ENCODE results near the gene LGALS1. TPM values are rescaled to one million over a fixed set of nuclear protein-coding genes. Genes with fewer than 3 reads are reported as not detected.

The LGALS1 gene
- total and polyA plus RNA-seq, 12 donors: 190 to 4,628 (median 918) TPM

DNA sequence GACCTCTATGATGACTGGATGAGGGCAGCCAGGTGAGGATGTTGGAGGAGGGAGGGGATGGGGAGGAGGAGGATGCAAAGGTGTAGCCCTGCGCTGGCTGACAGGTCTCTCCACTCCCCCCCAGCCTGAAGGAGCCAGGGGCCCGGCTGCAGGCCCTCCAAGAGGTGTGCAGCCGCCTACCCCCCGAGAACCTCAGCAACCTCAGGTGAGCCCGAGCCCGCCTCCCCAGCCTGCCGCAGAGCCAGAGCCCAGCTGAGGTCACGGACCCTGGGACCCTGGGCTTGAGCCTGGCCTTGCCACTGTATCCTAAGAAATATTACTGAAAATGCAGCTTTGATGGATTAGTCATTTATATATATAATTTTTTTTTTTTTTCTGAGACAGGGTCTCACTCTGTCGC is 28.1 kb upstream of the LGALS1 start:
- 61 to 86% (median 82%) methylated on average over 4 to 9 of the region's 9 CpGs for WGBS, 4 donors
- TF ChIP-seq, protein P1, sequence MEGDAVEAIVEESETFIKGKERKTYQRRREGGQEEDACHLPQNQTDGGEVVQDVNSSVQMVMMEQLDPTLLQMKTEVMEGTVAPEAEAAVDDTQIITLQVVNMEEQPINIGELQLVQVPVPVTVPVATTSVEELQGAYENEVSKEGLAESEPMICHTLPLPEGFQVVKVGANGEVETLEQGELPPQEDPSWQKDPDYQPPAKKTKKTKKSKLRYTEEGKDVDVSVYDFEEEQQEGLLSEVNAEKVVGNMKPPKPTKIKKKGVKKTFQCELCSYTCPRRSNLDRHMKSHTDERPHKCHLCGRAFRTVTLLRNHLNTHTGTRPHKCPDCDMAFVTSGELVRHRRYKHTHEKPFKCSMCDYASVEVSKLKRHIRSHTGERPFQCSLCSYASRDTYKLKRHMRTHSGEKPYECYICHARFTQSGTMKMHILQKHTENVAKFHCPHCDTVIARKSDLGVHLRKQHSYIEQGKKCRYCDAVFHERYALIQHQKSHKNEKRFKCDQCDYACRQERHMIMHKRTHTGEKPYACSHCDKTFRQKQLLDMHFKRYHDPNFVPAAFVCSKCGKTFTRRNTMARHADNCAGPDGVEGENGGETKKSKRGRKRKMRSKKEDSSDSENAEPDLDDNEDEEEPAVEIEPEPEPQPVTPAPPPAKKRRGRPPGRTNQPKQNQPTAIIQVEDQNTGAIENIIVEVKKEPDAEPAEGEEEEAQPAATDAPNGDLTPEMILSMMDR (IDR thresholded peaks at IDR 0.05): no peak
- no peak for TF ChIP-seq POLR2A (IDR thresholded peaks at IDR 0.05)
- peak in 1 of 7 donors; percentile 26 for DNase-seq
- Histone ChIP-seq H3K9me3 (replicated peaks in 1 of 3) (no peaks in the 10 kb centered on the region), H3K27me3 (no peaks in the 10 kb centered on the region), H3K4me1 (replicated peaks in 1 of 2) (peaks cover 0 to 24% of the 10 kb centered on the region in 2 donors), H3K27ac (peak overlapping the region in 3 of 5 donors; percentile 59 to 94 (median 90)), H3K4me3 (no peak overlapping the region), H3K36me3 (replicated peaks in 1 of 2) (peaks cover 0 to 17% of the 10 kb centered on the region in 2 donors)
- intact Hi-C loops (cut with DNase I): loop anchor here in 1 of 2 donors (10.0 kb wide), 1 partner anchor 147 kb away; no protein-coding TSS in a partner anchor

DNA sequence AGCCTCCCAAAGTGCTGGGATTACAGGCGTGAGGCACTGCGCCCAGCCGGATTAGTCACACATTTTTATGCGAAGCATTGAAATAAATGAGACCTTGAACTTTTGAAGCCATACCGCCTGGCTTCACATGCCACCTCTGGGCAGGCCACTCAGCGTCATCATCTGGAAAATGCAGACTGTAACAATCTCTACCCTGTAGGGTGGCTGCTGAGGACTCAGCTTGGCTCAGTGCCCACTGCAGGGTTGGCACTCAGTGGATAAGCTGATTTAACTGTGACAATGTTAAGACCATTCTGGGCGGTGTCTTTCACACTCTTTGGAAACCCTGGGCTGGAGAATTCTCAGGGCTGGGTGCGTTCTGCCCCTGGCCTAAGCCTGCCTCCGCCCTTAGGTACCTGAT is 27.5 kb upstream of the LGALS1 start:
- Histone ChIP-seq H3K4me3 (no peak overlapping the region), H3K4me1 (replicated peaks in 1 of 2) (peaks cover 0 to 18% of the 10 kb centered on the region in 2 donors), H3K9me3 (replicated peaks in 1 of 3) (no peaks in the 10 kb centered on the region), H3K36me3 (replicated peaks in 1 of 2) (peaks cover 0 to 20% of the 10 kb centered on the region in 2 donors), H3K27me3 (no peaks in the 10 kb centered on the region), H3K27ac (peak overlapping the region; percentile 19 to 94 (median 77))
- DNase-seq: peak; percentile 86 to 97 (median 96)
- WGBS, 4 donors: 45 to 52% (median 52%) methylated on average over 4 to 9 of the region's 9 CpGs
- intact Hi-C loops (cut with DNase I): loop anchor here in 1 of 2 donors (10.0 kb wide), 1 partner anchor 147 kb away; no protein-coding TSS in a partner anchor
- TF ChIP-seq, protein P1 (IDR thresholded peaks at IDR 0.05): no peak
- no peak for TF ChIP-seq POLR2A (IDR thresholded peaks at IDR 0.05)

DNA sequence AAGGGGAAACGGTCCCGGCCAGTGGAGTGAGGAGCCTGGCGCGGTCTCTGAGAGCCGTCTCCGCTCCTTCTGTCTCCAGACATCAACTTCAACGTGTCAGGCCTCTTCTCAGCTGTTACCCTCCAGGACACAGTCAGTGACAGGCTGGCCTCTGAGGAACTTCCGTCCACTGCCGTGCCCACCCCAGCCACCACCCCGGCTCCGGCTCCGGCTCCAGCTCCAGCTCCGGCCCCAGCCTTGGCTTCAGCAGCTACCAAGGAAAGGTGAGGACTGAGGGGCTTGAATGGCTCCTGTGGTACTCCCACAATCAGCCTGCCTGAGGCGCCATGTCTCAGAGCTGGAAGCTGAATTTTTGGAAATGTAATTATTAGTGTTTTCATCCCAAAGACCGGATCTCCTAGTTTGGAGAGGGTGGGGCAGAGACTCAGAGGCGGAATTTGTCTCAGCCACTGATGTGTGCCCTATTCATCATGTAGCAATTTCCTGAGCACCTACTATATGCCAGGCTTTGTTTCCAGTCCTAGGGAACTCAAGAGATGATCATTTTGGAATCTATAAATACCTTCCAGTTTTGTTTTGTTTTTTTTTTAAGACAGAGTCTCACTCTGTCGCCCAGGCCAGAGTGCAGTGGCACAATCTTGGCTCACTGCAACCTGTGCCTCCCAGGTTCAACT is 24.8 kb upstream of the LGALS1 start:
- Histone ChIP-seq H3K36me3 (replicated peaks in 1 of 2) (peaks cover 0 to 26% of the 10 kb centered on the region in 2 donors), H3K27ac (no peak overlapping the region), H3K9me3 (replicated peaks in 1 of 3) (no peaks in the 10 kb centered on the region), H3K27me3 (no peaks in the 10 kb centered on the region), H3K4me3 (no peak overlapping the region), H3K4me1 (replicated peaks in 1 of 2) (peaks cover 0 to 10% of the 10 kb centered on the region in 2 donors)
- 93 to 96% (median 95%) methylated on average over 9 to 17 of the region's 17 CpGs for WGBS, 4 donors
- no peak for DNase-seq
- intact Hi-C loops (cut with DNase I): no loop called here
- no peak for TF ChIP-seq POLR2A (IDR thresholded peaks at IDR 0.05)
- TF ChIP-seq, protein P1 (IDR thresholded peaks at IDR 0.05): no peak

DNA sequence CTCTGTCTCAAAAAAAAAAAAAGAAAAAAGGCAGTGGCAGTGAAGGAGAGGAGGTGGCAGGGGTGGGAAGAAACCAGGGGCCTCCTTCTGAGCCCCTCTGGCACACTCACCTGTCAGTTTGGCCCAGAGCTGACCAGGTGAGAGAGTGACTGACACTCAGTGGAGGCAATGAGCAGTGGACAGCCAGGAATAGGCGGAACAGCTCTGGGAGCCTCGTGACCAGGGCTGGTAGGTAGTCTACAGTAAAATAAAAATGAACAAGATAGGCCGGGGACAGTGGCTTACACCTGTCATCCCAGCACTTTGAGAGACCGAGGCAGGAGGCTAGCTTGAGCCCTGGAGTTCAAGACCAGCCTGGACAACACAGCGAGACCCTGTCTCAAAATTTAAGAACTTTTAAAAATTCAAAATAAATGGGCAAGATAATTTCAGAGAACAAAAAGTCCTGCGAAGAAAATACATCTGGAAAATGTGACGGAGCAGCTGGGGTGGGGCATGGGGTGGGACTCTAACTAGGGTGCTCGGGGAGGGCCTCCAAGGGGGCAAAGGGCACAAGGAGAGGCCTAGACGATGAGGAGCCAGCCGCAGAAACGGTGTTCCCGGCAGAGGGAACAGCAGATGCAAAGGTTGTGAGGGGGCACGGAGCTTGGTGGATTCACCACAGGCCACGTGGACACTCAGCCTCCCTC is 20.7 kb upstream of the LGALS1 start:
- Histone ChIP-seq H3K4me3 (no peak overlapping the region), H3K27ac (peak overlapping the region in 1 of 5 donors; percentile 40), H3K9me3 (replicated peaks in 1 of 3) (no peaks in the 10 kb centered on the region), H3K36me3 (replicated peaks in 1 of 2) (peaks cover 0 to 22% of the 10 kb centered on the region in 2 donors), H3K4me1 (replicated peaks in 1 of 2) (peaks cover 6 to 11% of the 10 kb centered on the region in 2 donors), H3K27me3 (no peaks in the 10 kb centered on the region)
- peak in 1 of 7 donors; percentile 16 for DNase-seq
- intact Hi-C loops (cut with DNase I): no loop called here
- WGBS, 4 donors: 80 to 93% (median 91%) methylated on average over 13 to 14 of the region's 14 CpGs
- TF ChIP-seq POLR2A (IDR thresholded peaks at IDR 0.05): no peak
- TF ChIP-seq, protein P1 (IDR thresholded peaks at IDR 0.05): no peak

Measured in adrenal gland (tissue), 12 donors.